Ectodermal cell (in vitro differentiated cells): Measurements from ENCODE around the gene AKAP13.

ENCODE experiments used
- H3K27ac ChIP-seq: 2 replicates; pipeline ENCODE4 v1.7.0; 2013; ENCODE audit warnings: mild to moderate bottlenecking, low read depth, low read length; ENCODE audit not compliant: insufficient read depth, poor library complexity, severe bottlenecking
- H3K27me3 ChIP-seq: 2 replicates; pipeline ENCODE4 v1.7.0; 2013; ENCODE audit warnings: mild to moderate bottlenecking, low read length; ENCODE audit not compliant: insufficient read depth, control insufficient read depth, poor library complexity, severe bottlenecking
- H3K36me3 ChIP-seq: one replicate; pipeline ENCODE4 v1.7.0; 2013; ENCODE audit warnings: low read length; ENCODE audit not compliant: control insufficient read depth, insufficient read depth
- H3K4me1 ChIP-seq: one replicate; pipeline ENCODE4 v1.7.0; 2013; ENCODE audit warnings: low read length; ENCODE audit not compliant: control insufficient read depth, insufficient read depth
- H3K4me3 ChIP-seq: 2 replicates; pipeline ENCODE4 v1.7.0; 2013; ENCODE audit warnings: low read depth, low read length, control low read depth; ENCODE audit not compliant: insufficient read depth
- H3K9me3 ChIP-seq: 2 replicates; pipeline ENCODE4 v1.7.0; 2013; ENCODE audit warnings: mild to moderate bottlenecking, low read length, moderate library complexity; ENCODE audit not compliant: control insufficient read depth
- WGBS, 2 experiments: methylation state at CpG; one replicate each; pipeline ENCODE4 v1.1.7; 2013; ENCODE audit warnings: missing lambda C conversion rate in 2 of 2; 5-methylcytosine and 5-hydroxymethylcytosine counted together

The AKAP13 gene

GRCh38 chr15:85753261-85753660, 372.9 kb downstream of the AKAP13 start:
- no peak overlapping the region for H3K27ac ChIP-seq

GRCh38 chr15:85753791-85754452, 373.5 kb downstream of the AKAP13 start:
- no peak overlapping the region for H3K4me3 ChIP-seq
- 92 to 94% methylated on average over 10 of the region's 10 CpGs for WGBS, 2 experiments
- no peak overlapping the region for H3K27ac ChIP-seq
- H3K36me3 ChIP-seq, result peaks cover 6% of the 10 kb centered on the region
- H3K9me3 ChIP-seq, result no peaks in the 10 kb centered on the region
- no peaks in the 10 kb centered on the region for H3K27me3 ChIP-seq
- peaks cover 43% of the 10 kb centered on the region for H3K4me1 ChIP-seq

More at GRCh38 chr15:85753261-85753660, 372.9 kb downstream of the AKAP13 start:
- Histone ChIP-seq H3K4me3 (no peak overlapping the region), H3K36me3 (peaks cover 3% of the 10 kb centered on the region), H3K9me3 (no peaks in the 10 kb centered on the region), H3K27me3 (no peaks in the 10 kb centered on the region), H3K4me1 (peaks cover 50% of the 10 kb centered on the region)
- 96 to 100% methylated on average over 1 of the region's 1 CpG for WGBS, 2 experiments

DNA sequence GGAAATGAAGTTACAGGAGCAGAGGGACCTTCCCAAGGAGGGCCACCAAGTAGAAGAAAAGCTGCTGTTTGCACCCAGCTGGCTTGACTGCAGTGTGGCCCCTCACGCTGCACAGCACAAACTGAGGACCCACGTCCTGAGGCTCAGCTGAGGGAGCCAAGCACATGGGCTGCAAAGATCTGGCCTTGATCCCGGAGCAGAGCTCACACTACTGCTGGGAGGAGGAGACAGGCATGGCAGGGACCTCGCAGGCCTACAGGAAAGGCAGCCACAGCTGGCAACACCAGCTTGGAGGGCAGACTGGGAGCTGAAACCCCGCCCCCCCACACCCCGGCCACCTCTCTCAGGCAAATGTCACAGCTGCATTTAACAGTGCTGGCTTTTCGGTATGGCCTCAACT, 374.6 kb downstream of the AKAP13 start:
- H3K36me3 ChIP-seq, result peaks cover 9% of the 10 kb centered on the region

DNA sequence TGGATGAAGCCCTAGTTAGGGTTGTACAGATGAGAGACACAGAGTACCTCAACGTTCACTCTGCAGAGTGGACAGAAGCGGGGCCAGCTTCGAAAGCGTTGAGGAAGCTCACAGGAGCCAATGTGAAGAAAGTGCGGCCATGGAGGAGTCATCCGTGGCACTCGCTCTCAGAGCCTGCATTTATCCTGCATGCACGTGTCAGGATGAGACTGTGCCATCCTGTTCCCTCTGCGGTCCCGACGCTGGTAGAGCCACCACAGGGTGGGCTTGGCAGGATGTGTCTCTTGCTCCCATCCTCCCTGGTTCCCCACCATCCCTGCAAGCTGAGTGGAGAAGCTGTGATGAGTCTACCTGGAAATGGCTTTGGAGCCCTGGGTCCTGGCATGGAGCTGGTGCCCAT, 375.1 kb downstream of the AKAP13 start:
- 95 to 96% methylated on average over 11 of the region's 11 CpGs for WGBS, 2 experiments
- Histone ChIP-seq H3K27ac (no peak overlapping the region), H3K4me1 (peaks cover 29% of the 10 kb centered on the region), H3K4me3 (no peak overlapping the region), H3K9me3 (no peaks in the 10 kb centered on the region), H3K36me3 (peaks cover 9% of the 10 kb centered on the region), H3K27me3 (no peaks in the 10 kb centered on the region)

More for the DNA sequence above, 374.6 kb downstream of the AKAP13 start:
- Histone ChIP-seq H3K9me3 (no peaks in the 10 kb centered on the region), H3K4me3 (no peak overlapping the region), H3K27ac (no peak overlapping the region), H3K27me3 (no peaks in the 10 kb centered on the region), H3K4me1 (peaks cover 34% of the 10 kb centered on the region)
- WGBS, 2 experiments, result 91 to 93% methylated on average over 6 to 7 of the region's 7 CpGs

GRCh38 chr15:85755942-85756341, 375.5 kb downstream of the AKAP13 start:
- H3K4me1 ChIP-seq, result peaks cover 28% of the 10 kb centered on the region
- H3K36me3 ChIP-seq, result peaks cover 9% of the 10 kb centered on the region
- WGBS, 2 experiments, result 94 to 95% methylated on average over 4 of the region's 4 CpGs
- H3K27ac ChIP-seq, result no peak overlapping the region
- no peak overlapping the region for H3K4me3 ChIP-seq
- H3K9me3 ChIP-seq, result no peaks in the 10 kb centered on the region
- H3K27me3 ChIP-seq, result no peaks in the 10 kb centered on the region

- Histone ChIP-seq H3K9me3 (no peaks in the 10 kb centered on the region), H3K27ac (no peak overlapping the region), H3K4me3 (no peak overlapping the region), H3K27me3 (no peaks in the 10 kb centered on the region), H3K36me3 (peaks cover 9% of the 10 kb centered on the region), H3K4me1 (peaks cover 22% of the 10 kb centered on the region)
- 95 to 96% methylated on average over 9 of the region's 9 CpGs for WGBS, 2 experiments
Measured at GRCh38 chr15:85756411-85757072, 376.1 kb downstream of the AKAP13 start.

DNA sequence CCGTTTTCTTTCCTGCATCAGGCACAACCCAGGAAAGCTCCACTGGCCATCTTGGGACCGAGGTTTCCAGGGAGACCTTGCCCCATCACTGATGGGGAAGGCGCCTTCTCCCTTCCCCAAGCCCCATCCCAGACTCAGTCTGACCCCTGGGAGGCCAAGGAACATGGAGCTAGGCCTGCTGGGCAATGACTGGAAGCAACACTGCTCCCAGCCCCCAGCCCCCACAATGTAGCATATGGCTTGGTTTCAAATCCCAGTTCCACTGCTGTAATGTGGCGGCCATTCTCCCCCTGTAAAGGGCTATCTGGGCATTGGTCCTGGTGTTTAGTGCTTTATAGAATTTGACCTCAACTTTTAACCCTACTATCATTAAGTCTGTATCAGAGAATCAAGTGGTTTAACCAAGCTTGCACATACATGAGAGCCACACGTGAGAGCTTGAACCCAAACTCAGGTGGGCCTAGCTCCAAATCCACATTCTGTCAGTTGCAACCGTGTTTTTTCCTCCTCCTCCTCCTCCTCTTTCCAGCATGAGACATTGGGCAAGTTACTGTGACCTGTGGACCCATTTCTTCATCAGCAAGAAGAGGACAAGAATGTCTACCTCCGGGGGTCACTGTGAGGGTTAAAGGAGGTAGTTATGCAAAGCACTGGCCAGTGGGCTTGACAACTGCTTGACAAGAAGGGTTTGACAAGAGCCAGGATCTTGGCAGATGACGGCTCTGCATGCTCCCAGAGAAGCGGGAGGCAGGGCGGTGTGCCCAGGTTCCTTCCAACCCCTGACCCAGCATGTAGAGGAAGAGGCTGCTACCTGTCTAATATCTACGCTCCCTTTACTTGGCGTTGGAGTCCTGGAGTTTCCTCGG, 376.9 kb downstream of the AKAP13 start:
- 93 to 94% methylated on average over 12 to 13 of the region's 13 CpGs for WGBS, 2 experiments
- Histone ChIP-seq H3K9me3 (no peaks in the 10 kb centered on the region), H3K27me3 (no peaks in the 10 kb centered on the region), H3K27ac (no peak overlapping the region), H3K36me3 (peaks cover 9% of the 10 kb centered on the region), H3K4me3 (no peak overlapping the region), H3K4me1 (peaks cover 15% of the 10 kb centered on the region)

DNA sequence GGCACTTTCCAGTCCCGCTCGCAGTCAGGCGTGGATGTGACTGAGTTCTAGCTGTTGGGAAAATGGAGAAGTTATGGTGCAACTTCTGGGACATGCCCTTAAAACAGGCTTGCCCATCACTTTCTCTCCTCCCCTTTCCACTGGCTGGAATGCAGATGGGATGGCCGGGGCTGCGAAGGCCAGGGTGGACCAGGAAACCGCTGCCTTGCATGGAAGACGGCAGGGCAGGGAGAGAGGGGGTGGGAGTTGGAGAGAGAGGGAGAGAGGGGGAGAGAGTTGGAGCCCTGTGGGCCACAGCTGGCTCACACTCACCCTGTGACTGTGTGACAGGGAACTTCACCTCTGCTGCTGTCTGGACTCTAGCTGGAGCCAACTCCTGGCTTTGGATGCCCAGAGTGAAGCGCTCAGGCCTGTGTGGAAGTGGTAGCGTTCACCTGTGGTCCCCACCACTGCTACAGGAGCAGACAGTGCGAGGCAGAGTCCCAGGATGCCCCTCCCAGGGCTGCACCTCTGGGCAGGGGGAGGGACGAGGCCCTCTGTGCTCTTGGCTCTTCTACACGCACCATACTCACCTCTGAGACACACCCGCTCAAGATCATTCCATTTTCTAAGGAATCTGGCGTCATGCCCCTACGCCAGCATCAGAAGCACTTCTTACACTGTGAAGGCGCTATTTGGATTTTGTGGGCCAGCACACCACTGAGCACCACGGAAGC, 377.7 kb downstream of the AKAP13 start:
- H3K27ac ChIP-seq, result no peak overlapping the region
- peaks cover 8% of the 10 kb centered on the region for H3K4me1 ChIP-seq
- H3K36me3 ChIP-seq, result peaks cover 9% of the 10 kb centered on the region
- 91 to 93% methylated on average over 17 of the region's 17 CpGs for WGBS, 2 experiments
- no peak overlapping the region for H3K4me3 ChIP-seq
- no peaks in the 10 kb centered on the region for H3K27me3 ChIP-seq
- H3K9me3 ChIP-seq, result no peaks in the 10 kb centered on the region

DNA sequence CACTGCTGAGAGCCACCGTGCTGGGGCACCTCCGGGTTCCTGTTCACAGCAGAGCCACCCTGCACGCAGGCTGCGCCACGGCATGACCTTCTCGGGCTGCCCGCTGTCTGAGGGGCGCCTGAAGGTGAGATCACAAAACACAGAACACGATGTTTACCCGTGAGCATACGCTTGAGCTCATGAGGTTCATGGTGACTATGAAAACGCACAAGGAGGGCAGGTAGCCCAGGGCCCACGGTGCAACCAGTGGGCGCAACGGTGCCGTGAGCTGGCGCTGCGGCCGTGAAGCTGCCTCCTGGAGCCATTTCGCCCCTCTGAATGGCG, 378.2 kb downstream of the AKAP13 start:
- 95 to 96% methylated on average over 21 of the region's 21 CpGs for WGBS, 2 experiments

More for the DNA sequence above, 378.2 kb downstream of the AKAP13 start:
- no peak overlapping the region for H3K27ac ChIP-seq
- no peak overlapping the region for H3K4me3 ChIP-seq
- peaks cover 9% of the 10 kb centered on the region for H3K36me3 ChIP-seq
- peaks cover 8% of the 10 kb centered on the region for H3K4me1 ChIP-seq
- no peaks in the 10 kb centered on the region for H3K9me3 ChIP-seq
- no peaks in the 10 kb centered on the region for H3K27me3 ChIP-seq
